ENCODE data around the gene PRKCZ.

DNA sequence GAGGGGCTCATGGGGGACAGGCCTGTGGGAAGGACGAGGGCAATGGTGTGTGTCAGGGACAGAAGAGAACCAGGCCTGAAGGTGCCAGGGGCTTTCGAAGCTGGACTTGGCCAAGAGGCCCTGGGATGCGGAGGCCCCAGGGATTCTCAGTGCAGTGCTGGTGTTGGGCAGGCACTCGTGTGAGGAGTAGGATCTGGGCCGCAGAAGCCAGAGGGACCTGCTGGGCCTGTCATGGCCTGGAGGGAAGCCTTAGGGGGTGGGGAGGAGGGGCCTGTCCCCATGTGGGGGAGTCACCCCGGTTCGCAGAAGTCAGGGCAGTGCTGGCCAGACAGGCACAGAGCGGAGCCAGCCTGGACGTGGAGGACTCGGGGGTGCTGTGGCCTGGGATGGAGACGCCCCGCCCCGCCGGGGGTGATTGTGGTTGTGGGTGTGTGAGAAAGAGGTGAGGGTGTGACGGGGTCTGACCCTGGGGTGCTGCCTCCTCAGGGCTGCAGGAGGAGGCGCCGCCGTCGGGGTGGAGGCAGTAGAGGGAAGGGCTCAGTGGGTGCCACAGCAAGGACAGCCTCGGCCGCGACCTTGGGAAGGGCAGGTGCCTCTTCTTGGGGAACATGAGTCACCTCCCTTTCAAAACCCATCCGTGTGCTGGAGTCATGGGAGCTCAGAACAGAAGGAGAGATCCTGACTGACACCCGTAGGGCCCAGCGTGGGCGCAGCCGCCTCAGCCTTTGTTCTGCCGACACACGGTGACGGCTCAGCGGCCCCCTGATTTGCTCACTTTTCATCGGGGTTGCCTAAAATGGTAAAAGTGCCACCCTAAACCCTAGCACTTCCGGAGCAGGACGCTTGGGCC is 110.5 kb downstream of the PRKCZ start:
- TF ChIP-seq, protein P1, sequence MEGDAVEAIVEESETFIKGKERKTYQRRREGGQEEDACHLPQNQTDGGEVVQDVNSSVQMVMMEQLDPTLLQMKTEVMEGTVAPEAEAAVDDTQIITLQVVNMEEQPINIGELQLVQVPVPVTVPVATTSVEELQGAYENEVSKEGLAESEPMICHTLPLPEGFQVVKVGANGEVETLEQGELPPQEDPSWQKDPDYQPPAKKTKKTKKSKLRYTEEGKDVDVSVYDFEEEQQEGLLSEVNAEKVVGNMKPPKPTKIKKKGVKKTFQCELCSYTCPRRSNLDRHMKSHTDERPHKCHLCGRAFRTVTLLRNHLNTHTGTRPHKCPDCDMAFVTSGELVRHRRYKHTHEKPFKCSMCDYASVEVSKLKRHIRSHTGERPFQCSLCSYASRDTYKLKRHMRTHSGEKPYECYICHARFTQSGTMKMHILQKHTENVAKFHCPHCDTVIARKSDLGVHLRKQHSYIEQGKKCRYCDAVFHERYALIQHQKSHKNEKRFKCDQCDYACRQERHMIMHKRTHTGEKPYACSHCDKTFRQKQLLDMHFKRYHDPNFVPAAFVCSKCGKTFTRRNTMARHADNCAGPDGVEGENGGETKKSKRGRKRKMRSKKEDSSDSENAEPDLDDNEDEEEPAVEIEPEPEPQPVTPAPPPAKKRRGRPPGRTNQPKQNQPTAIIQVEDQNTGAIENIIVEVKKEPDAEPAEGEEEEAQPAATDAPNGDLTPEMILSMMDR (IDR thresholded peaks at IDR 0.05), result no peak
- no peak for TF ChIP-seq POLR2A (IDR thresholded peaks at IDR 0.05)
